ENCODE measurements around the gene PLD5.
"Not testable (repeated sequence)": the region's sequence is repeated elsewhere in the genome, so short reads cannot be mapped to it uniquely, and the experiment has no call there.

The PLD5 gene

GRCh38 chr1:242120432-242120831 is 404.1 kb downstream of the PLD5 start:
- FAIRE-seq (no peak), DNase-seq (ENCODE audit: insufficient read length, low spot score) (no peak)
- no peak for TF ChIP-seq POLR2A (IDR thresholded peaks at IDR 0.05; ENCODE audit: low read depth, low read length)

- TF ChIP-seq POLR2A (IDR thresholded peaks at IDR 0.05; ENCODE audit: low read depth, low read length) = no peak
- FAIRE-seq (no peak), DNase-seq (ENCODE audit: insufficient read length, low spot score) (no peak)
These were observed 423.6 kb downstream of the PLD5 start for GRCh38 chr1:242100921-242101320.

GRCh38 chr1:242097283-242097682 is 427.2 kb downstream of the PLD5 start:
- not testable (repeated sequence) for FAIRE-seq; DNase-seq (ENCODE audit: insufficient read length, low spot score)

GRCh38 chr1:242093116-242093515 is 431.4 kb downstream of the PLD5 start:
- DNase-seq (ENCODE audit: insufficient read length, low spot score) = no peak
- no peak for FAIRE-seq
- no peak for TF ChIP-seq POLR2A (IDR thresholded peaks at IDR 0.05; ENCODE audit: low read depth, low read length)

- FAIRE-seq (no peak), DNase-seq (ENCODE audit: insufficient read length, low spot score) (no peak)
- TF ChIP-seq POLR2A (IDR thresholded peaks at IDR 0.05; ENCODE audit: low read depth, low read length) = no peak
These were observed 434.6 kb downstream of the PLD5 start for GRCh38 chr1:242089911-242090310.

- TF ChIP-seq POLR2A (IDR thresholded peaks at IDR 0.05; ENCODE audit: low read depth, low read length) = no peak
- no peak for FAIRE-seq
- no peak for DNase-seq (ENCODE audit: insufficient read length, low spot score)
These were observed 435.6 kb downstream of the PLD5 start for GRCh38 chr1:242088875-242089274.

- no peak for DNase-seq (ENCODE audit: insufficient read length, low spot score)
- no peak for TF ChIP-seq POLR2A (IDR thresholded peaks at IDR 0.05; ENCODE audit: low read depth, low read length)
- no peak for FAIRE-seq
These were observed 437.8 kb downstream of the PLD5 start for GRCh38 chr1:242086706-242087105.

GRCh38 chr1:242086093-242086492 is 438.4 kb downstream of the PLD5 start:
- TF ChIP-seq POLR2A (IDR thresholded peaks at IDR 0.05; ENCODE audit: low read depth, low read length) = no peak
- DNase-seq (ENCODE audit: insufficient read length, low spot score) = no peak
- no peak for FAIRE-seq

- FAIRE-seq = no peak
- no peak for DNase-seq (ENCODE audit: insufficient read length, low spot score)
- TF ChIP-seq POLR2A (IDR thresholded peaks at IDR 0.05; ENCODE audit: low read depth, low read length) = no peak
These were observed 440.8 kb downstream of the PLD5 start for GRCh38 chr1:242083742-242084141.

GRCh38 chr1:242081446-242081845 is 443.1 kb downstream of the PLD5 start:
- TF ChIP-seq POLR2A (IDR thresholded peaks at IDR 0.05; ENCODE audit: low read depth, low read length) = no peak
- DNase-seq (ENCODE audit: insufficient read length, low spot score) = no peak
- no peak for FAIRE-seq

GRCh38 chr1:242065813-242066212 is 458.7 kb downstream of the PLD5 start:
- FAIRE-seq = no peak
- DNase-seq (ENCODE audit: insufficient read length, low spot score) = no peak
- no peak for TF ChIP-seq POLR2A (IDR thresholded peaks at IDR 0.05; ENCODE audit: low read depth, low read length)

GRCh38 chr1:242062271-242062670 is 462.2 kb downstream of the PLD5 start:
- no peak for TF ChIP-seq POLR2A (IDR thresholded peaks at IDR 0.05; ENCODE audit: low read depth, low read length)
- DNase-seq (ENCODE audit: insufficient read length, low spot score) (no peak), FAIRE-seq (no peak)

GRCh38 chr1:242059976-242060375 is 464.5 kb downstream of the PLD5 start:
- no peak for TF ChIP-seq POLR2A (IDR thresholded peaks at IDR 0.05; ENCODE audit: low read depth, low read length)
- FAIRE-seq (no peak), DNase-seq (ENCODE audit: insufficient read length, low spot score) (no peak)

- FAIRE-seq; DNase-seq (ENCODE audit: insufficient read length, low spot score): not testable (repeated sequence)
These were observed 465.9 kb downstream of the PLD5 start for GRCh38 chr1:242058582-242058981.

- not testable (repeated sequence) for DNase-seq (ENCODE audit: insufficient read length, low spot score); FAIRE-seq
These were observed 466.3 kb downstream of the PLD5 start for GRCh38 chr1:242058181-242058580.

- FAIRE-seq (no peak), DNase-seq (ENCODE audit: insufficient read length, low spot score) (no peak)
- TF ChIP-seq POLR2A (IDR thresholded peaks at IDR 0.05; ENCODE audit: low read depth, low read length) = no peak
These were observed 466.8 kb downstream of the PLD5 start for GRCh38 chr1:242057745-242058115.

Measured in H54 (cell line).